ENCODE measurements around the gene CERT1. TPM values are rescaled to one million over a fixed set of nuclear protein-coding genes. Genes with fewer than 3 reads are reported as not detected.

The CERT1 gene
- total RNA-seq, 1 experiment from 2014 or later, result 50.2 TPM

GRCh38 chr5:75538211-75538610 is 26.8 kb upstream of the CERT1 start:
- H3K18ac ChIP-seq (ENCODE audit: insufficient read length, low read depth, low read length), result no peak overlapping the region
- no peaks in the 10 kb centered on the region for H3K27me3 ChIP-seq (ENCODE audit: insufficient read depth, low read length)
- H3K4me1 ChIP-seq (ENCODE audit: insufficient read depth, low read length), result no peaks in the 10 kb centered on the region
- peaks cover 14 to 25% of the 10 kb centered on the region in 2 experiments for H3K4me1 Mint-ChIP-seq
- no peak overlapping the region for H3K56ac ChIP-seq (ENCODE audit: insufficient read length, low read depth, low read length)
- H4K8ac ChIP-seq (replicated peaks; ENCODE audit: insufficient read length, low read depth, low read length), result no peak overlapping the region
- no peak overlapping the region for H3K4ac ChIP-seq (ENCODE audit: low read depth, low read length)
- H3K27me3 Mint-ChIP-seq (ENCODE audit: low read depth), result no peaks in the 10 kb centered on the region
- H3K23ac ChIP-seq (ENCODE audit: insufficient read length, low read depth, low read length), result no peak overlapping the region
- no CpG with 5 or more reads among the region's 1 CpG for WGBS (ENCODE audit: extremely low coverage, insufficient read length, low lambda C conversion rate)
- H2BK12ac ChIP-seq (ENCODE audit: insufficient read length, low read depth, low read length), result no peak overlapping the region
- H2BK20ac ChIP-seq (ENCODE audit: low read depth, low read length, poor library complexity, severe bottlenecking), result no peak overlapping the region
- H3K4me2 ChIP-seq (ENCODE audit: insufficient read depth, insufficient read length, low read length), result no peak overlapping the region
- H3K36me3 Mint-ChIP-seq (ENCODE audit: insufficient read depth in 1 of 3, low read depth in 3 of 3), result peaks cover 7 to 13% (median 12%) of the 10 kb centered on the region in 3 experiments; a peak in 5 of 7 replicates
- no peak overlapping the region for H3K9ac ChIP-seq (ENCODE audit: extremely low read depth, insufficient read length, low read length)
- no peak overlapping the region for H2BK120ac ChIP-seq (ENCODE audit: low read depth, low read length, poor library complexity, severe bottlenecking)
- no peaks in the 10 kb centered on the region for H3K79me2 ChIP-seq (ENCODE audit: insufficient read depth, low read length)
- no peak for DNase-seq
- H3K27ac ChIP-seq (ENCODE audit: insufficient read length, low read depth, low read length), result no peak overlapping the region
- H3K79me1 ChIP-seq (ENCODE audit: insufficient read depth, low read depth, low read length, poor library complexity, severe bottlenecking), result no peaks in the 10 kb centered on the region
- no peak overlapping the region for H3K14ac ChIP-seq (ENCODE audit: insufficient read depth, low read length)
- no peak overlapping the region for H4K91ac ChIP-seq (ENCODE audit: insufficient read length, low read depth, low read length)
- TF ChIP-seq CTCF (conservative IDR thresholded peaks at IDR 0.05), result no peak
- no peaks in the 10 kb centered on the region for H4K20me1 ChIP-seq (ENCODE audit: control insufficient read depth, insufficient read depth, insufficient read length)
- H2AK5ac ChIP-seq (ENCODE audit: insufficient read length, low read length), result no peak overlapping the region
- no peaks in the 10 kb centered on the region for H3K9me3 ChIP-seq (ENCODE audit: control insufficient read depth, low read depth, low read length)
- H2BK15ac ChIP-seq (ENCODE audit: low read depth, low read length), result no peak overlapping the region
- no peak overlapping the region for H3K4me3 Mint-ChIP-seq
- no peak overlapping the region for H3T11ph ChIP-seq (ENCODE audit: low read length)
- H2BK5ac ChIP-seq (ENCODE audit: insufficient read length, low read length), result no peak overlapping the region
- no peaks in the 10 kb centered on the region for H3K23me2 ChIP-seq (ENCODE audit: insufficient read length, low read depth, low read length, poor library complexity, severe bottlenecking)
- H2AFZ ChIP-seq (ENCODE audit: low read length), result no peak overlapping the region
- peaks cover 2 to 12% of the 10 kb centered on the region in 2 experiments; a peak in 4 of 5 replicates for H3K9me3 Mint-ChIP-seq
- H3K27ac Mint-ChIP-seq, result no peak overlapping the region
- H4K5ac ChIP-seq (ENCODE audit: insufficient read length, low read depth, low read length), result no peak overlapping the region

Data from H9 (cell line).